ENCODE measurements around the gene ZNF768. TPM values are rescaled to one million over a fixed set of nuclear protein-coding genes. Genes with fewer than 3 reads are reported as not detected.

Gene ZNF768
- total and polyA plus RNA-seq, 2 donors from 2014 or later = 36.2 to 46.9 TPM

GRCh38 chr16:30528799-30529457 is 2.6 kb upstream of the ZNF768 start:
- H3K9me3 ChIP-seq (ENCODE audit: control insufficient read depth in 2 of 3, insufficient read depth in 1 of 3, low read length in 3 of 3) = no peaks in the 10 kb centered on the region
- DNase-seq = peak in 1 of 5 donors; percentile 26
- H3K27ac ChIP-seq (ENCODE audit: low read depth in 2 of 2, low read length in 2 of 2) = no peak overlapping the region
- H3K4me1 ChIP-seq (ENCODE audit: control insufficient read depth in 2 of 3, insufficient read depth in 2 of 3, low read depth in 1 of 3, low read length in 3 of 3) = peaks cover 4 to 18% (median 6%) of the 10 kb centered on the region in 3 donors
- peaks cover 0 to 6% (median 2%) of the 10 kb centered on the region in 3 donors for H3K36me3 ChIP-seq (ENCODE audit: control insufficient read depth in 2 of 3, insufficient read depth in 3 of 3, low read length in 3 of 3)
- intact Hi-C loops (cut with DNase I) = no loop called here
- FAIRE-seq = no peak
- no peak overlapping the region for H3K4me3 ChIP-seq (ENCODE audit: low read length in 3 of 3)
- TF ChIP-seq CTCF (IDR thresholded peaks at IDR 0.05; ENCODE audit: borderline replicate concordance, extremely low read depth, insufficient read depth) = no peak
- H3K9ac ChIP-seq (ENCODE audit: low read length in 3 of 3) = no peak overlapping the region
- no peaks in the 10 kb centered on the region for H3K27me3 ChIP-seq (ENCODE audit: control insufficient read depth, insufficient read depth, low read length)

- intact Hi-C loops (cut with DNase I) = no loop called here
- H3K27me3 ChIP-seq (ENCODE audit: control insufficient read depth, insufficient read depth, low read length) = no peaks in the 10 kb centered on the region
- no peaks in the 10 kb centered on the region for H3K9me3 ChIP-seq (ENCODE audit: control insufficient read depth in 2 of 3, insufficient read depth in 1 of 3, low read length in 3 of 3)
- H3K4me1 ChIP-seq (ENCODE audit: control insufficient read depth in 2 of 3, insufficient read depth in 2 of 3, low read depth in 1 of 3, low read length in 3 of 3) = peaks cover 4 to 12% (median 11%) of the 10 kb centered on the region in 3 donors
- FAIRE-seq (no peak), DNase-seq (peak in 3 of 5 donors; percentile 43 to 69 (median 69))
- peak overlapping the region; percentile 83 to 100 for H3K27ac ChIP-seq (ENCODE audit: low read depth in 2 of 2, low read length in 2 of 2)
- peak overlapping the region; percentile 54 to 79 (median 56) for H3K9ac ChIP-seq (ENCODE audit: low read length in 3 of 3)
- peaks cover 0 to 6% (median 2%) of the 10 kb centered on the region in 3 donors for H3K36me3 ChIP-seq (ENCODE audit: control insufficient read depth in 2 of 3, insufficient read depth in 3 of 3, low read length in 3 of 3)
- peak overlapping the region; percentile 13 to 78 (median 68) for H3K4me3 ChIP-seq (ENCODE audit: low read length in 3 of 3)
- no peak for TF ChIP-seq CTCF (IDR thresholded peaks at IDR 0.05; ENCODE audit: borderline replicate concordance, extremely low read depth, insufficient read depth)
These were observed 1.3 kb upstream of the ZNF768 start for GRCh38 chr16:30527635-30528178.

- H3K4me1 ChIP-seq (ENCODE audit: control insufficient read depth in 2 of 3, insufficient read depth in 2 of 3, low read depth in 1 of 3, low read length in 3 of 3) = peaks cover 4 to 16% (median 12%) of the 10 kb centered on the region in 3 donors
- DNase-seq (peak; percentile 99 to 100 (median 99)), FAIRE-seq (peak; percentile 83)
- H3K36me3 ChIP-seq (ENCODE audit: control insufficient read depth in 2 of 3, insufficient read depth in 3 of 3, low read length in 3 of 3) = peaks cover 0 to 6% (median 2%) of the 10 kb centered on the region in 3 donors
- no peaks in the 10 kb centered on the region for H3K27me3 ChIP-seq (ENCODE audit: control insufficient read depth, insufficient read depth, low read length)
- peak overlapping the region; percentile 67 to 78 (median 68) for H3K4me3 ChIP-seq (ENCODE audit: low read length in 3 of 3)
- peak overlapping the region; percentile 56 to 93 (median 89) for H3K9ac ChIP-seq (ENCODE audit: low read length in 3 of 3)
- H3K9me3 ChIP-seq (ENCODE audit: control insufficient read depth in 2 of 3, insufficient read depth in 1 of 3, low read length in 3 of 3) = no peaks in the 10 kb centered on the region
- peak; percentile 26 for TF ChIP-seq CTCF (IDR thresholded peaks at IDR 0.05; ENCODE audit: borderline replicate concordance, extremely low read depth, insufficient read depth)
- peak overlapping the region; percentile 99 to 100 for H3K27ac ChIP-seq (ENCODE audit: low read depth in 2 of 2, low read length in 2 of 2)
- intact Hi-C loops (cut with DNase I) = no loop called here
These were observed 663 bp upstream of the ZNF768 start for GRCh38 chr16:30526823-30527634.
